GM23338 (cell line): ENCODE results near the gene PDE4D. TPM values are rescaled to one million over a fixed set of nuclear protein-coding genes. Genes with fewer than 3 reads are reported as not detected.

Source experiments
- ATAC-seq: fragments of 200-7000 bp; cut with Tn5 transposase; 3 replicates; pipeline ENCODE4 v1.9.1; 2020
- DNase-seq: peaks from one replicate; pipeline ENCODE4 v3.0.0-alpha.2; 2015; ENCODE audit warnings: low spot score
- H2AFZ ChIP-seq: fragments of 200-600 bp; sonication (generic); 2 replicates; pipeline ENCODE4 v1.8.0; 2016; ENCODE audit warnings: antibody characterized with exemption, mild to moderate bottlenecking, moderate library complexity
- H3F3A ChIP-seq: fragments of 200-600 bp; sonication (generic); replicated peaks from 2 replicates; pipeline ENCODE4 v1.8.0; 2017; ENCODE audit warnings: antibody characterized with exemption, mixed run types, low read depth
- H3K27ac ChIP-seq: fragments of 200-600 bp; sonication (generic); 2 replicates; pipeline ENCODE4 v1.6.1; 2016; ENCODE audit warnings: low read depth
- H3K27me3 ChIP-seq: fragments of 200-600 bp; sonication (generic); 2 replicates; pipeline ENCODE4 v1.8.0; 2016; ENCODE audit warnings: mild to moderate bottlenecking, mixed run types, moderate library complexity; ENCODE audit not compliant: insufficient read depth
- H3K36me3 ChIP-seq: fragments of 200-600 bp; sonication (generic); 2 replicates; pipeline ENCODE4 v1.8.0; 2016; ENCODE audit warnings: mild to moderate bottlenecking; ENCODE audit not compliant: insufficient read depth
- H3K4me1 ChIP-seq: fragments of 200-600 bp; sonication (generic); 2 replicates; pipeline ENCODE4 v1.8.0; 2016; ENCODE audit warnings: mild to moderate bottlenecking, moderate library complexity; ENCODE audit not compliant: insufficient read depth
- H3K4me2 ChIP-seq: fragments of 200-600 bp; sonication (generic); 2 replicates; pipeline ENCODE4 v1.7.1; 2017; ENCODE audit warnings: mixed run types
- H3K4me3 ChIP-seq: fragments of 200-600 bp; sonication (generic); 2 replicates; pipeline ENCODE4 v1.6.1; 2016; ENCODE audit warnings: mixed run types
- H3K79me2 ChIP-seq: fragments of 200-600 bp; sonication (generic); replicated peaks from 2 replicates; pipeline ENCODE4 v1.8.0; 2017; ENCODE audit warnings: mild to moderate bottlenecking; ENCODE audit not compliant: insufficient read depth
- H3K9me2 ChIP-seq: fragments of 200-600 bp; sonication (generic); 2 replicates; pipeline ENCODE4 v1.8.0; 2017; ENCODE audit not compliant: insufficient read depth
- H4K20me1 ChIP-seq: fragments of 200-600 bp; sonication (generic); replicated peaks from 2 replicates; pipeline ENCODE4 v1.8.0; 2017; ENCODE audit warnings: mild to moderate bottlenecking; ENCODE audit not compliant: insufficient read depth
- H3K27ac Mint-ChIP-seq: 2 replicates; pipeline ENCODE4 v1.8.0; 2020; ENCODE audit warnings: inconsistent platforms, mild to moderate bottlenecking, moderate library complexity, mixed read lengths
- H3K27me3 Mint-ChIP-seq: 3 replicates; pipeline ENCODE4 v1.8.0; 2022; ENCODE audit warnings: low read depth, mild to moderate bottlenecking, moderate library complexity, mixed read lengths, inconsistent platforms; ENCODE audit not compliant: insufficient read depth, poor library complexity
- H3K36me3 Mint-ChIP-seq: 3 replicates; pipeline ENCODE4 v1.8.0; 2021; ENCODE audit warnings: low read depth, mild to moderate bottlenecking, inconsistent platforms, moderate library complexity, mixed read lengths
- H3K4me1 Mint-ChIP-seq: 3 replicates; pipeline ENCODE4 v1.8.0; 2020; ENCODE audit warnings: mild to moderate bottlenecking, inconsistent platforms, mixed read lengths
- H3K4me3 Mint-ChIP-seq: 3 replicates; pipeline ENCODE4 v1.8.0; 2021; ENCODE audit warnings: moderate library complexity, mild to moderate bottlenecking, inconsistent platforms, mixed read lengths
- H3K9me3 Mint-ChIP-seq: 3 replicates; pipeline ENCODE4 v1.8.0; 2020; ENCODE audit warnings: moderate library complexity, mild to moderate bottlenecking, inconsistent platforms, mixed read lengths
- CREB1 ChIP-seq: fragments of 250-450 bp; sonication (Bioruptor Pico); IDR thresholded peaks from 2 replicates; pipeline ENCODE4 v1.5.0; 2020; ENCODE audit warnings: low read depth, mild to moderate bottlenecking, moderate library complexity
- ETS1 ChIP-seq: IDR thresholded peaks from 2 replicates; pipeline ENCODE4 v1.6.1; 2016; ENCODE audit warnings: antibody characterized with exemption
- EZH2 ChIP-seq: fragments of 200-600 bp; sonication (generic); IDR thresholded peaks from one replicate; pipeline ENCODE4 v1.8.0; 2017; ENCODE audit warnings: antibody characterized with exemption, mild to moderate bottlenecking, low read depth; ENCODE audit not compliant: unreplicated experiment
- EZH2phosphoT487 ChIP-seq: fragments of 200-600 bp; sonication (generic); IDR thresholded peaks from one replicate; pipeline ENCODE4 v1.8.1; 2018; ENCODE audit warnings: antibody characterized with exemption; ENCODE audit not compliant: unreplicated experiment
- JUNB ChIP-seq: IDR thresholded peaks from one replicate; pipeline ENCODE4 v1.6.1; 2016; ENCODE audit warnings: antibody characterized with exemption; ENCODE audit not compliant: unreplicated experiment
- NANOG ChIP-seq: IDR thresholded peaks from 2 replicates; pipeline ENCODE4 v1.6.1; 2016; ENCODE audit warnings: antibody characterized with exemption, borderline replicate concordance
- POLR2AphosphoS5 ChIP-seq: IDR thresholded peaks from 2 replicates; pipeline ENCODE4 v1.6.1; 2016; ENCODE audit warnings: antibody characterized with exemption, low read depth
- STAT1 ChIP-seq: IDR thresholded peaks from one replicate; pipeline ENCODE4 v1.6.1; 2016; ENCODE audit warnings: antibody characterized with exemption; ENCODE audit not compliant: unreplicated experiment
- ZNF114 ChIP-seq: fragments of 250-450 bp; sonication (Bioruptor Pico); IDR thresholded peaks from 2 replicates; pipeline ENCODE4 v1.5.0; 2020; ENCODE audit warnings: mild to moderate bottlenecking, moderate library complexity
- ZNF331 ChIP-seq: fragments of 250-450 bp; sonication (Bioruptor Pico); IDR thresholded peaks from 2 replicates; pipeline ENCODE4 v1.5.0; 2020; ENCODE audit warnings: low read depth, mild to moderate bottlenecking, moderate library complexity
- ZNF462 ChIP-seq: fragments of 250-450 bp; sonication (Bioruptor Pico); IDR thresholded peaks from 2 replicates; pipeline ENCODE4 v1.5.0; 2020; ENCODE audit warnings: mild to moderate bottlenecking, moderate library complexity
- polyA plus RNA-seq: library from polyadenylated mRNA; unstranded; fragments of >200 nt; fragmentation: Nextera tagmentation; extraction: Ambion mirVana; gene quantifications from 2 replicates; pipeline ENCODE4 v1.2.1, GENCODE V29; 2016
- total RNA-seq: library from RNA; depleted of rRNA; stranded (reverse); fragments of >200 nt; shearing (Covaris generic); gene quantifications from 2 replicates; pipeline ENCODE4 v1.2.3, GENCODE V29; 2014
- TF ChIP-seq, protein P1 (sequence below): IDR thresholded peaks from one replicate; pipeline ENCODE4 v1.6.1; 2018; ENCODE audit warnings: antibody characterized with exemption; ENCODE audit not compliant: unreplicated experiment
- TF ChIP-seq, protein P2 (sequence below), 2 experiments: fragments of 200-600 bp in 1 of 2; sonication (generic) in 1 of 2; conservative IDR thresholded peaks; 2 replicates each; pipeline versions ENCODE4 v1.5.1 to v1.6.1; 2016 to 2017; ENCODE audit warnings: antibody characterized with exemption in 2 of 2, low read depth in 2 of 2, mild to moderate bottlenecking in 2 of 2, moderate library complexity in 1 of 2

PDE4D gene
- total and polyA plus RNA-seq, 2 experiments from 2014 or later = 2.1 to 4.7 TPM

DNA sequence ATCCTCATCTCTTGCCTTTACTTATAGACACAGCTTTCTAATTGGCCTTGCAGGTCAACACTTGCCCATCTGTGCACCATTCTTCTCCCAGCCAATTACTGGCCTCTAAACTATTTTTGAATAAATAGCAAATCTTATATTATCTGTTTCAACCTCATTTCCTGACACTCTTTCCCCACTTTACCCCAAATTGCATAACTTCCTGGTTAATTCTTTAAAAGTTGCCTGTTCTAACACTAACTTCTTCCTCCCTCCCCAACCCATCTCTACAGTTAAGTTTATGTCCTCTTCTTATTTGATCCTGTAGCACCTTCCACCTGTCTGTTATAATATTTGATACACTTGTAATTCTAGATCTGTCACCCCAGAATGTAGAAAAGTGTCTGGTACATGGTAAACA lies 372.1 kb downstream of the PDE4D start:
- Mint-ChIP-seq H3K4me1 (no peaks in the 10 kb centered on the region; the same call in 2 of the 3 replicates), H3K27me3 (no peaks in the 10 kb centered on the region), H3K36me3 (peaks cover 17% of the 10 kb centered on the region), H3K27ac (no peak overlapping the region), H3K4me3 (no peak overlapping the region), H3K9me3 (peaks cover 19% of the 10 kb centered on the region)
- no peak overlapping the region for H3K4me2 ChIP-seq
- no peaks in the 10 kb centered on the region for H4K20me1 ChIP-seq
- TF ChIP-seq, protein P1, sequence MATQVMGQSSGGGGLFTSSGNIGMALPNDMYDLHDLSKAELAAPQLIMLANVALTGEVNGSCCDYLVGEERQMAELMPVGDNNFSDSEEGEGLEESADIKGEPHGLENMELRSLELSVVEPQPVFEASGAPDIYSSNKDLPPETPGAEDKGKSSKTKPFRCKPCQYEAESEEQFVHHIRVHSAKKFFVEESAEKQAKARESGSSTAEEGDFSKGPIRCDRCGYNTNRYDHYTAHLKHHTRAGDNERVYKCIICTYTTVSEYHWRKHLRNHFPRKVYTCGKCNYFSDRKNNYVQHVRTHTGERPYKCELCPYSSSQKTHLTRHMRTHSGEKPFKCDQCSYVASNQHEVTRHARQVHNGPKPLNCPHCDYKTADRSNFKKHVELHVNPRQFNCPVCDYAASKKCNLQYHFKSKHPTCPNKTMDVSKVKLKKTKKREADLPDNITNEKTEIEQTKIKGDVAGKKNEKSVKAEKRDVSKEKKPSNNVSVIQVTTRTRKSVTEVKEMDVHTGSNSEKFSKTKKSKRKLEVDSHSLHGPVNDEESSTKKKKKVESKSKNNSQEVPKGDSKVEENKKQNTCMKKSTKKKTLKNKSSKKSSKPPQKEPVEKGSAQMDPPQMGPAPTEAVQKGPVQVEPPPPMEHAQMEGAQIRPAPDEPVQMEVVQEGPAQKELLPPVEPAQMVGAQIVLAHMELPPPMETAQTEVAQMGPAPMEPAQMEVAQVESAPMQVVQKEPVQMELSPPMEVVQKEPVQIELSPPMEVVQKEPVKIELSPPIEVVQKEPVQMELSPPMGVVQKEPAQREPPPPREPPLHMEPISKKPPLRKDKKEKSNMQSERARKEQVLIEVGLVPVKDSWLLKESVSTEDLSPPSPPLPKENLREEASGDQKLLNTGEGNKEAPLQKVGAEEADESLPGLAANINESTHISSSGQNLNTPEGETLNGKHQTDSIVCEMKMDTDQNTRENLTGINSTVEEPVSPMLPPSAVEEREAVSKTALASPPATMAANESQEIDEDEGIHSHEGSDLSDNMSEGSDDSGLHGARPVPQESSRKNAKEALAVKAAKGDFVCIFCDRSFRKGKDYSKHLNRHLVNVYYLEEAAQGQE = no peak
- TF ChIP-seq, protein P2, sequence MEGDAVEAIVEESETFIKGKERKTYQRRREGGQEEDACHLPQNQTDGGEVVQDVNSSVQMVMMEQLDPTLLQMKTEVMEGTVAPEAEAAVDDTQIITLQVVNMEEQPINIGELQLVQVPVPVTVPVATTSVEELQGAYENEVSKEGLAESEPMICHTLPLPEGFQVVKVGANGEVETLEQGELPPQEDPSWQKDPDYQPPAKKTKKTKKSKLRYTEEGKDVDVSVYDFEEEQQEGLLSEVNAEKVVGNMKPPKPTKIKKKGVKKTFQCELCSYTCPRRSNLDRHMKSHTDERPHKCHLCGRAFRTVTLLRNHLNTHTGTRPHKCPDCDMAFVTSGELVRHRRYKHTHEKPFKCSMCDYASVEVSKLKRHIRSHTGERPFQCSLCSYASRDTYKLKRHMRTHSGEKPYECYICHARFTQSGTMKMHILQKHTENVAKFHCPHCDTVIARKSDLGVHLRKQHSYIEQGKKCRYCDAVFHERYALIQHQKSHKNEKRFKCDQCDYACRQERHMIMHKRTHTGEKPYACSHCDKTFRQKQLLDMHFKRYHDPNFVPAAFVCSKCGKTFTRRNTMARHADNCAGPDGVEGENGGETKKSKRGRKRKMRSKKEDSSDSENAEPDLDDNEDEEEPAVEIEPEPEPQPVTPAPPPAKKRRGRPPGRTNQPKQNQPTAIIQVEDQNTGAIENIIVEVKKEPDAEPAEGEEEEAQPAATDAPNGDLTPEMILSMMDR (conservative IDR thresholded peaks at IDR 0.05; ENCODE audit: low read depth in 2 of 2) = no peak
- TF ChIP-seq CREB1 (CRISPR knock-in tag) = no peak
- TF ChIP-seq EZH2phosphoT487 = no peak
- no peak for TF ChIP-seq NANOG
- TF ChIP-seq ZNF462 = no peak
- TF ChIP-seq EZH2 = no peak
- TF ChIP-seq JUNB = no peak
- TF ChIP-seq ETS1 = no peak
- TF ChIP-seq ZNF331 (CRISPR knock-in tag) = no peak
- no peak for TF ChIP-seq POLR2AphosphoS5
- no peak for TF ChIP-seq STAT1
- TF ChIP-seq ZNF114 (CRISPR knock-in tag) = no peak
- H3F3A ChIP-seq = no peaks in the 10 kb centered on the region
- H3K4me1 ChIP-seq = no peaks in the 10 kb centered on the region
- peaks cover 11% of the 10 kb centered on the region for H3K9me2 ChIP-seq
- no peak overlapping the region for H2AFZ ChIP-seq
- no peaks in the 10 kb centered on the region for H3K79me2 ChIP-seq
- 0 out of 2 replicates have a peak, but pooled peaks cover 4% of the 10 kb centered on the region for H3K36me3 ChIP-seq
- DNase-seq (no peak), ATAC-seq (no peak)
- H3K4me3 ChIP-seq = no peak overlapping the region
- H3K27me3 ChIP-seq = no peaks in the 10 kb centered on the region
- no peak overlapping the region for H3K27ac ChIP-seq
